ENCODE data around the gene CARHSP1. TPM values are rescaled to one million over a fixed set of nuclear protein-coding genes. Genes with fewer than 3 reads are reported as not detected.
"Not testable (repeated sequence)": the region's sequence is repeated elsewhere in the genome, so short reads cannot be mapped to it uniquely, and the experiment has no call there.

The CARHSP1 gene
- total RNA-seq = 67.7 and 73.3 TPM in 2 replicates

GRCh38 chr16:8868416-8869211 is at the start of gene CARHSP1:
Gene CARHSP1, minus strand, starts transcription at chr16:8869006. Its CDS starts 9,678 bp downstream, at chr16:8859328.
- H3K9me3 Mint-ChIP-seq = no peaks in the 10 kb centered on the region

DNA sequence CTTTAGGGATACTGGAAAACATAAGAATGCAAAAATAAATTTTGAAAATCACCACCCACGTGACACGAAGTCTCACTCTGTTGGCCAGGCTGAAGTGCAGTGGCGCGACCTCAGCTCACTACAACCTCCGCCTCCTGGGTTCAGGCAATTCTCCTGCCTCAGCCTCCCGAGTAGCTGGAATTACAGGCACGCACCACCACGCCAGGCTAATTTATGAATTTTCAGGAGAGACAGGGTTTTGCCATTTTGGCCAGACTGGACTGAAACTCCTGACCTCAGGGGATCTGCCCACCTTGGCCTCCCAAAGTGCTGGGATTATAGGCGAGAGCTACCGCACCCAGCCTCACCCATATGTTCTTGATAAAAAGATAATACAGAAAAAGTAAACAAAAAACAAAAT is 48.5 kb upstream of the CARHSP1 start:
- Mint-ChIP-seq H3K4me1 (peaks cover 61% of the 10 kb centered on the region), H3K36me3 (ENCODE audit: low read depth) (peaks cover 86% of the 10 kb centered on the region)
- DNase-seq; H3K9me3 Mint-ChIP-seq; H3K27ac Mint-ChIP-seq; H3K4me3 Mint-ChIP-seq; intact Hi-C loops (cut with micrococcal nuclease); H3K27me3 Mint-ChIP-seq: not testable (repeated sequence)

More at GRCh38 chr16:8868416-8869211, at the start of gene CARHSP1:
- intact Hi-C loops (cut with micrococcal nuclease) = loop anchor here (1.0 to 5.0 kb wide), 5 partner anchors 18 to 301 kb away; partner anchors contain the start of genes ABAT, HAPSTR1, PMM2 and TMEM186
- peak; percentile 95 for DNase-seq
- no peaks in the 10 kb centered on the region for H3K27me3 Mint-ChIP-seq
- peak within 1 kb of the TSS; percentile 90 for H3K4me3 Mint-ChIP-seq
- H3K36me3 Mint-ChIP-seq (ENCODE audit: low read depth) = peaks cover 8% of the 10 kb centered on the region
- peaks cover 39% of the 10 kb centered on the region for H3K4me1 Mint-ChIP-seq
- H3K27ac Mint-ChIP-seq = peak within 1 kb of the TSS; percentile 89

DNA sequence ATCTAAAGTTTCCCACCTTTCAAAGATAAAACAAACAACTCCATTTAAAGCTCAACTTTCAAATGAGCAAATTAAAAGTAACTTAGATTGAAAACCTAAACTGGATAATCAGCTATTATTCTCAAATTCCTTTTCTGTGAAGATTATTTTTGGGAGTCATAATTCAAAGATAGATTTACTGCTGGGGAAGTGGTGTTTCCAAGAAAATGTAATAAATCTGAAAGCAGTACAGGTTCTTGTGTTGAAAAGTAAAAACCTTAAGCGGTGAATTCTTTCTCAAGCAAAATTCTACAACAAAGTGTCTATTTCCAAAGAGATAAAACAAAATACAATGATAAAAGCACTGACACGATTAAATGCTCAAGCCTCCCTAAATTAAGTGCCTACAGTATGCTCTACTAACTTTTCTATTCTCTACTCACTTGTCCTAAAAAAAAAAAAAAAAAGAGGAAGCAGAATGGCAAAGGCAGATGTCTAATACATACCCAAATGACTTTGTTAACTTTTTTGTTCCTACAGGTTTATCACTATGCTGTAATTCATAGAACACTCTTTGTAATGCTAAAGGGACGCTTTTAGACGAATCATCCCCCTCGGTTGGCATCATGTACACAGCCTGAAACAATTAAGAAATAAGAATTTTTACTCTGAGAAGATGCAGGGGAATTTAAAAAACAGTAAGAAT is 47.9 kb upstream of the CARHSP1 start:
- no peak for DNase-seq
- intact Hi-C loops (cut with micrococcal nuclease) = no loop called here
- H3K27me3 Mint-ChIP-seq = no peaks in the 10 kb centered on the region
- H3K4me1 Mint-ChIP-seq = peaks cover 60% of the 10 kb centered on the region
- H3K4me3 Mint-ChIP-seq = no peak overlapping the region
- H3K27ac Mint-ChIP-seq = peak overlapping the region; percentile 13
- no peaks in the 10 kb centered on the region for H3K9me3 Mint-ChIP-seq
- H3K36me3 Mint-ChIP-seq (ENCODE audit: low read depth) = peaks cover 85% of the 10 kb centered on the region

DNA sequence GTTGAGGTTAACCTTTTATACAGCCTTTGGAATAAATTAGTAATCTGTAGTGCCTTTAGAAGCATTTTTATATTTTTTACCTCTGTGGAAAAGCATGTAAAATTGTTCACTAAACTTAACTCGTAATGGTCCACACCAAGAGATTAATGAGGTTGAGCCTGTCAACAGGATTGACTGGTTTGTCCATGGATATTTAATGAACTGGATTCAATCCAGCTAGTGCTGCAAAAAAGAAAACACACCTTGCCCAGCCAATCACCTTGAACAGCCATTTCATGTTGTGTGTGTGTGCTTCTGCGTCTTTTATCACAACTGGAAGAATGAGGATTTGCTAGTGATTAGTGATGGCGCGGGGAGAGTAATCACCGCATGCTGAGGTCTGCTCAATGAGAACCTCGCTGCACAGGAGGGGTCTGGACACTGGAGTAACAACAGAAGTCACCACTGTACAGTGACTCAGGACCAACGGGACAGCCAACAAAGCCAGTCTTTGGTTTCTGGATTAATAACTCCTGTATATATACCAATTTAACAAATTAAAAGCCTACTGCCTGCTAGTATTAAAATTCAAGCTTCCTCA is 47.0 kb upstream of the CARHSP1 start:
- no peak overlapping the region for H3K27ac Mint-ChIP-seq
- H3K9me3 Mint-ChIP-seq = no peaks in the 10 kb centered on the region
- no peaks in the 10 kb centered on the region for H3K27me3 Mint-ChIP-seq
- intact Hi-C loops (cut with micrococcal nuclease) = no loop called here
- H3K4me1 Mint-ChIP-seq = peaks cover 59% of the 10 kb centered on the region
- H3K4me3 Mint-ChIP-seq = no peak overlapping the region
- peaks cover 85% of the 10 kb centered on the region for H3K36me3 Mint-ChIP-seq (ENCODE audit: low read depth)
- no peak for DNase-seq

DNA sequence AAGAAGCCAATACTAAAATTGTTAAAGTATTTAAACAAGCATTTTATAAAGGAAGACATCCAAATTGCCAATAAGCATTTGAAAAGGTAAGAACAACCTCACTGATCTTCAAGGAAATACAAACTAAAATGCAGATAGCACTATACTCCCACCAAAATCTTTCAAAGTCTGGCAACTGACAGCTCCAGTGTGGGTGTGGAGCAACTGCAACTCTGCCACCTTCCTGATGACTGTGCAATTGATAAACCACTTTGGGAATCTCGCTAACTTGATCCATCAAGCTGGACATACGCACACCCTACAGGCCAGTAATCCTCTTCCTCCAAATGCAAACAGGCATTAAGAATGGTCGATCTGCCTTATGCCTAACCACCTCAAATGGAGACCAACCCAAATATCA is 45.3 kb upstream of the CARHSP1 start:
- peaks cover 49% of the 10 kb centered on the region for H3K4me1 Mint-ChIP-seq
- no peaks in the 10 kb centered on the region for H3K9me3 Mint-ChIP-seq
- DNase-seq = no peak
- intact Hi-C loops (cut with micrococcal nuclease) = no loop called here
- H3K27ac Mint-ChIP-seq = no peak overlapping the region
- peaks cover 75% of the 10 kb centered on the region for H3K36me3 Mint-ChIP-seq (ENCODE audit: low read depth)
- no peaks in the 10 kb centered on the region for H3K27me3 Mint-ChIP-seq
- no peak overlapping the region for H3K4me3 Mint-ChIP-seq

GRCh38 chr16:8912793-8913192 is 44.0 kb upstream of the CARHSP1 start:
- intact Hi-C loops (cut with micrococcal nuclease) = no loop called here
- H3K9me3 Mint-ChIP-seq = no peaks in the 10 kb centered on the region
- peaks cover 46% of the 10 kb centered on the region for H3K4me1 Mint-ChIP-seq
- peaks cover 73% of the 10 kb centered on the region for H3K36me3 Mint-ChIP-seq (ENCODE audit: low read depth)
- H3K27me3 Mint-ChIP-seq = no peaks in the 10 kb centered on the region
- H3K4me3 Mint-ChIP-seq = no peak overlapping the region
- DNase-seq = no peak
- H3K27ac Mint-ChIP-seq = peak overlapping the region; percentile 40

DNA sequence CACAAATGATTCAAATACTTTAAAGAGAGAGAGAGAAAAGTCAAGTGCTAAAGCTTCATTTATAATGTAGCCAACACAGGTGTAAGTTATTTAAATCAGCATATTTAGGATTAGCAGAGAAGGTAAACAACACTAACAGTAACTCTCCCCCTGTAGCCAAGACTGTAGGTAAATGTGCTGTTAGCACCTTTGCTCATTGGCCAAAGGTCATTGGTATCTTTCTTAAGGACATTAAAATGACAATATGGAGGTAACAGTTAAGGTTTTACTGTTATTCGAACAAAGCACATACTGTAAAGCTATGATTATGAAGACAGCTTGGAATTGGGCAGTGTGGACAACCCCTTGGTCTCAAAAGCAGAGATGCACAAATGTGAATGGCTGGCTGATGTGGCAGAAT is 42.0 kb upstream of the CARHSP1 start:
- H3K27ac Mint-ChIP-seq = peak overlapping the region; percentile 18
- no peaks in the 10 kb centered on the region for H3K27me3 Mint-ChIP-seq
- peaks cover 66% of the 10 kb centered on the region for H3K36me3 Mint-ChIP-seq (ENCODE audit: low read depth)
- no peak for DNase-seq
- intact Hi-C loops (cut with micrococcal nuclease) = no loop called here
- H3K4me1 Mint-ChIP-seq = peaks cover 39% of the 10 kb centered on the region
- no peak overlapping the region for H3K4me3 Mint-ChIP-seq
- H3K9me3 Mint-ChIP-seq = no peaks in the 10 kb centered on the region

GRCh38 chr16:8908810-8909468 is 40.1 kb upstream of the CARHSP1 start:
- no peaks in the 10 kb centered on the region for H3K9me3 Mint-ChIP-seq
- H3K27ac Mint-ChIP-seq = peak overlapping the region; percentile 63
- intact Hi-C loops (cut with micrococcal nuclease) = loop anchor here (5.0 kb wide), 2 partner anchors 48 to 98 kb away; no protein-coding TSS in a partner anchor
- H3K36me3 Mint-ChIP-seq (ENCODE audit: low read depth) = peaks cover 64% of the 10 kb centered on the region
- DNase-seq = peak; percentile 60
- H3K4me3 Mint-ChIP-seq = no peak overlapping the region
- H3K4me1 Mint-ChIP-seq = peaks cover 24% of the 10 kb centered on the region
- H3K27me3 Mint-ChIP-seq = no peaks in the 10 kb centered on the region

GRCh38 chr16:8907096-8907495 is 38.3 kb upstream of the CARHSP1 start:
- no peak overlapping the region for H3K27ac Mint-ChIP-seq
- H3K4me1 Mint-ChIP-seq = peaks cover 20% of the 10 kb centered on the region
- intact Hi-C loops (cut with micrococcal nuclease) = loop anchor here (5.0 kb wide), 2 partner anchors 50 to 100 kb away; no protein-coding TSS in a partner anchor
- H3K27me3 Mint-ChIP-seq = no peaks in the 10 kb centered on the region
- H3K9me3 Mint-ChIP-seq = no peaks in the 10 kb centered on the region
- H3K4me3 Mint-ChIP-seq = no peak overlapping the region
- no peak for DNase-seq
- H3K36me3 Mint-ChIP-seq (ENCODE audit: low read depth) = peaks cover 65% of the 10 kb centered on the region

DNA sequence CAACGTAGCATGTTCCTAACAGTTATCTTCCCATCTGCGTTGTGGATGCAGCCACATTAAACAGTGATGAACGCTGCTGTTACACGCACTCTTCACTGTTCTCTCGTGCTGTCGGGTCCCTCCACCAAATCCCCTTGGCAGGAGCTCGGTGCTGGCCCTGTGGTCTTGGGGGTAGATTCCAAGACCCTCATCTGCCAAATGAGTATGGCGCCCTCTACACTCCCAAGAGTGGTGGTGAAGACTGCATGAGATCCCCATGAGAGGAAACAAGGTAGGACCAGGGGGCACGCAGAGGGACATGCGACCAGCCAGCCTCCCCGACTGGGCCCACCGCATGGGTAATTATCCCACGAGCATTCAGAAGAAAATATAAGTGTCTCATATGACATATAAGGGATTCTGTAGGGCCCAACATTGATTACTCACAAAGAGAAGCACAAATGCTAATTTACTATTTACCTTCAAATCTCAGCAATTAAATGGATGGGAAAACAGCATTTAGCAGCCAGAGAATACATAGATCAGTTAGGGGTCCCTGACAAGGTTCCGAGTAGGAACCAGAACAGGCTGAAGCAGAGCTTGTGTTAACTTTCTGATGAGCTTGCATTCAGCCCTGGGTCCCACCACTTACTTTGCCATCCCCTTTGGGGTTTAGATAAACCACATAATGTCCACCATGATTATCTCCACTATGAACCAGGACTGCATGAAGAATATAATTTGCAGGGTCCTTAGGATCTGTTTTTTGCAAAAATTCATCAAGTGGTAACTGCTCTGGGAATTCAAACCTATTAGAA is 37.2 kb upstream of the CARHSP1 start:
- Mint-ChIP-seq H3K4me3 (no peak overlapping the region), H3K4me1 (peaks cover 14% of the 10 kb centered on the region), H3K27ac (no peak overlapping the region), H3K9me3 (no peaks in the 10 kb centered on the region), H3K27me3 (no peaks in the 10 kb centered on the region), H3K36me3 (ENCODE audit: low read depth) (peaks cover 70% of the 10 kb centered on the region)
- intact Hi-C loops (cut with micrococcal nuclease) = loop anchor here (2.0 to 5.0 kb wide), 3 partner anchors 51 to 229 kb away; no protein-coding TSS in a partner anchor
- DNase-seq = no peak

GRCh38 chr16:8905168-8905762 is 36.5 kb upstream of the CARHSP1 start:
- intact Hi-C loops (cut with micrococcal nuclease) = loop anchor here (2.0 to 5.0 kb wide), 3 partner anchors 52 to 230 kb away; no protein-coding TSS in a partner anchor
- Mint-ChIP-seq H3K4me1 (peaks cover 9% of the 10 kb centered on the region), H3K27me3 (no peaks in the 10 kb centered on the region), H3K36me3 (ENCODE audit: low read depth) (peaks cover 70% of the 10 kb centered on the region), H3K4me3 (no peak overlapping the region), H3K9me3 (no peaks in the 10 kb centered on the region), H3K27ac (no peak overlapping the region)
- DNase-seq = peak; percentile 75

DNA sequence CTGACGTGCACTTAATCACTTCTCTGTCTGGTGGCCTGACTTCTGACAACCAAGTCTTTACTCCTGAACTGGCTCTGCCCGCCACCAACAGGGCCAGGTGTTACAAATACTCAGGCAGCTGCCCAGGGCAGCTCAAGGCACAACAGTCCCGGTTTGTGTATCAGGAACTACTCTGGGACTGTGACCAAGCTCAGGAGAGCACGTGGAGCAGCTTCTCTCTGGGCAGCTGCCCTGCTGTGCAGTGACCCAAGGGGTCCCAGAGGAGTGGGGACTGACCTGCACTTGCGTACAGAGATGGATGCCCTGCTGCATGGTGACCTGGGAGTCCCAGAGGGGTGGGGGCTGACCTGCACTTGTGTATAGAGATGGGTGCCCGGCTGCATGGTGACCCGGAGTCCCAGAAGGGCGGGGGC is 35.2 kb upstream of the CARHSP1 start:
- Mint-ChIP-seq H3K36me3 (ENCODE audit: low read depth) (peaks cover 80% of the 10 kb centered on the region), H3K4me1 (peaks cover 4% of the 10 kb centered on the region), H3K9me3 (no peaks in the 10 kb centered on the region), H3K4me3 (no peak overlapping the region), H3K27ac (no peak overlapping the region), H3K27me3 (no peaks in the 10 kb centered on the region)
- DNase-seq = no peak
- intact Hi-C loops (cut with micrococcal nuclease) = loop anchor here (2.0 kb wide), 1 partner anchor 231 kb away; no protein-coding TSS in a partner anchor

All from activated CD4-positive, alpha-beta T cell treated with anti-CD3 and anti-CD28 coated beads, Interleukin-2, amount 10 ng/mL, durations not matched to agents 24 days and 14 days (primary cell).